CD4-positive, alpha-beta T cell (primary cell): ENCODE results near the gene CEP170B. TPM values are rescaled to one million over a fixed set of nuclear protein-coding genes. Genes with fewer than 3 reads are reported as not detected.

Experiments
- ATAC-seq: fragments of 200-7000 bp; cut with Tn5 transposase; one replicate; pipeline ENCODE4 v1.10.0; 2022; ENCODE audit warnings: mild to moderate bottlenecking; ENCODE audit not compliant: poor library complexity
- CTCF ChIA-PET: fragments of 350-600 bp; sonication (Branson Sonifier 250); formaldehyde crosslinking; loops from one replicate; lab custom pipeline; 2021; ENCODE audit warnings: antibody characterized with exemption, inconsistent platforms; lab: Charles Lee
- POLR2A ChIA-PET: fragments of 350-600 bp; sonication (Branson Sonifier 250); formaldehyde crosslinking; loops from one replicate; lab custom pipeline; 2021; ENCODE audit warnings: antibody characterized with exemption, inconsistent platforms; lab: Charles Lee
- DNase-seq, 14 experiments: peaks; one replicate each; pipeline ENCODE4 v3.0.0-alpha.2; 2013 to 2020; ENCODE audit warnings: mixed read lengths in 2 of 14
- H3K27ac ChIP-seq, 2 donors: one replicate each; pipeline versions ENCODE4 v1.5.1 to v1.7.0; 2013; ENCODE audit warnings: low read length in 2 of 2, low read depth in 1 of 2, mild to moderate bottlenecking in 1 of 2
- H3K27me3 ChIP-seq, 2 experiments: 1 replicate in 1 of 2; 2 replicates in 1 of 2; pipeline versions ENCODE4 v1.6.1 to v1.7.0; 2013; ENCODE audit warnings: low read length in 2 of 2, control low read depth in 1 of 2, mild to moderate bottlenecking in 1 of 2, moderate library complexity in 1 of 2; ENCODE audit not compliant: insufficient read depth in 2 of 2, control insufficient read depth in 1 of 2
- H3K36me3 ChIP-seq: one replicate; pipeline ENCODE4 v1.6.1; 2013; ENCODE audit warnings: low read length, control low read depth; ENCODE audit not compliant: insufficient read depth
- H3K4me1 ChIP-seq: one replicate; pipeline ENCODE4 v1.6.1; 2013; ENCODE audit warnings: low read length, control low read depth; ENCODE audit not compliant: insufficient read depth
- H3K4me3 ChIP-seq: one replicate; pipeline ENCODE4 v1.5.1; 2013; ENCODE audit warnings: mild to moderate bottlenecking, low read length, moderate library complexity
- H3K9me3 ChIP-seq, 2 experiments: 1 replicate in 1 of 2; 2 replicates in 1 of 2; pipeline versions ENCODE4 v1.6.1 to v1.7.0; 2013; ENCODE audit warnings: low read length in 2 of 2, mild to moderate bottlenecking in 2 of 2, control low read depth in 1 of 2, moderate library complexity in 1 of 2; ENCODE audit not compliant: control insufficient read depth in 1 of 2, insufficient read depth in 1 of 2
- H3K27ac Mint-ChIP-seq: one replicate; pipeline ENCODE4 v1.8.0; 2020; ENCODE audit warnings: mixed read lengths
- H3K27me3 Mint-ChIP-seq: one replicate; pipeline ENCODE4 v1.8.0; 2021; ENCODE audit warnings: mixed read lengths
- H3K36me3 Mint-ChIP-seq: one replicate; pipeline ENCODE4 v1.8.0; 2021; ENCODE audit warnings: low read depth, mixed read lengths
- H3K4me1 Mint-ChIP-seq: one replicate; pipeline ENCODE4 v1.8.0; 2021; ENCODE audit warnings: low read depth, mixed read lengths
- H3K4me3 Mint-ChIP-seq: one replicate; pipeline ENCODE4 v1.8.0; 2020; ENCODE audit warnings: mild to moderate bottlenecking, mixed read lengths
- H3K9me3 Mint-ChIP-seq: one replicate; pipeline ENCODE4 v1.8.0; 2020; ENCODE audit warnings: mixed read lengths
- CTCF ChIP-seq: fragments of 200-600 bp; IDR thresholded peaks from one replicate; pipeline ENCODE4 v1.8.0; 2022; ENCODE audit warnings: antibody characterized with exemption, mild to moderate bottlenecking
- intact Hi-C, 2 experiments: fragments of 100-400 bp; cut with DNase I in 1 of 2; cut with micrococcal nuclease in 1 of 2; formaldehyde crosslinking; loops; one replicate each; pipeline versions ENCODE4 v1.15.1 to v1.9.0; 2023 to 2025; cut with DNase I, micrococcal nuclease
- total RNA-seq, 174 experiments: library from RNA in 2 of 174; stranded (reverse) in 2 of 174; gene quantifications; one replicate each; pipeline ENCODE4 v1.2.3 and lab custom pipeline; 2021 to 2026

The CEP170B gene
- total RNA-seq, 2 experiments from 2014 or later, result 4.4 to 4.7 TPM

GRCh38 chr14:104935026-104935650 is 70.1 kb downstream of the CEP170B start:
- ChIA-PET CTCF (no interaction called here), POLR2A (no interaction called here)
- H3K27ac Mint-ChIP-seq, result no peak overlapping the region
- Histone ChIP-seq H3K4me3 (no peak overlapping the region), H3K9me3 (no peaks in the 10 kb centered on the region), H3K36me3 (no peaks in the 10 kb centered on the region), H3K4me1 (peaks cover 10% of the 10 kb centered on the region), H3K27ac (no peak overlapping the region), H3K27me3 (peaks cover 0 to 13% of the 10 kb centered on the region in 2 experiments)
- peaks cover 5% of the 10 kb centered on the region for H3K4me1 Mint-ChIP-seq
- H3K4me3 Mint-ChIP-seq, result peak overlapping the region; percentile 75
- no peaks in the 10 kb centered on the region for H3K36me3 Mint-ChIP-seq
- peaks cover 16% of the 10 kb centered on the region for H3K27me3 Mint-ChIP-seq
- DNase-seq, result peak in 1 of 14 experiments; percentile 7
- no peak for TF ChIP-seq CTCF
- no peak for ATAC-seq
- H3K9me3 Mint-ChIP-seq, result no peaks in the 10 kb centered on the region
- intact Hi-C loops, result no loop called here

GRCh38 chr14:104935955-104936354 is 70.9 kb downstream of the CEP170B start:
- Mint-ChIP-seq H3K4me1 (peaks cover 5% of the 10 kb centered on the region), H3K4me3 (no peak overlapping the region), H3K27me3 (peaks cover 20% of the 10 kb centered on the region), H3K27ac (no peak overlapping the region), H3K9me3 (no peaks in the 10 kb centered on the region), H3K36me3 (no peaks in the 10 kb centered on the region)
- intact Hi-C loops, result no loop called here
- no peak overlapping the region for H3K27ac ChIP-seq
- ATAC-seq, result no peak
- ChIA-PET CTCF (no interaction called here), POLR2A (no interaction called here)
- H3K4me1 ChIP-seq, result peaks cover 10% of the 10 kb centered on the region
- no peaks in the 10 kb centered on the region for H3K9me3 ChIP-seq
- H3K36me3 ChIP-seq, result no peaks in the 10 kb centered on the region
- H3K4me3 ChIP-seq, result no peak overlapping the region
- TF ChIP-seq CTCF, result no peak
- no peak for DNase-seq
- peaks cover 0 to 13% of the 10 kb centered on the region in 2 experiments for H3K27me3 ChIP-seq

- H3K9me3 ChIP-seq, result no peaks in the 10 kb centered on the region
- no peaks in the 10 kb centered on the region for H3K36me3 ChIP-seq
- Mint-ChIP-seq H3K4me3 (no peak overlapping the region), H3K27ac (no peak overlapping the region), H3K4me1 (peaks cover 5% of the 10 kb centered on the region), H3K9me3 (no peaks in the 10 kb centered on the region), H3K27me3 (peaks cover 21% of the 10 kb centered on the region), H3K36me3 (no peaks in the 10 kb centered on the region)
- peaks cover 0 to 13% of the 10 kb centered on the region in 2 experiments for H3K27me3 ChIP-seq
- H3K27ac ChIP-seq, result no peak overlapping the region
- H3K4me1 ChIP-seq, result peaks cover 10% of the 10 kb centered on the region
- ChIA-PET POLR2A (no interaction called here), CTCF (no interaction called here)
- TF ChIP-seq CTCF, result no peak
- ATAC-seq, result no peak
- intact Hi-C loops, result no loop called here
- no peak overlapping the region for H3K4me3 ChIP-seq
- peak in 1 of 14 experiments; percentile 8 for DNase-seq
These were observed 71.5 kb downstream of the CEP170B start for GRCh38 chr14:104936361-104937155.
